GM10266 (cell line): ENCODE measurements around the gene UTF1.

Experiments
- DNase-seq: peaks from one replicate; pipeline ENCODE4 v3.0.0; 2012; ENCODE audit errors: extremely low spot score
- CTCF ChIP-seq: IDR thresholded peaks from 2 replicates; pipeline ENCODE4 v1.5.1; 2012; ENCODE audit warnings: mild to moderate bottlenecking, low read depth; ENCODE audit not compliant: control insufficient read depth, insufficient read depth; ENCODE audit errors: missing control alignments

Gene UTF1

GRCh38 chr10:133273534-133274143, 43.6 kb downstream of the UTF1 start:
- no peak for DNase-seq
- no peak for TF ChIP-seq CTCF

GRCh38 chr10:133274751-133275683, 45.0 kb downstream of the UTF1 start:
- TF ChIP-seq CTCF: no peak
- DNase-seq: peak; percentile 93

- peak; percentile 51 for TF ChIP-seq CTCF
- DNase-seq: peak; percentile 77
Measured at GRCh38 chr10:133275684-133276092, 45.7 kb downstream of the UTF1 start.

GRCh38 chr10:133276100-133276434, 46.0 kb downstream of the UTF1 start:
- no peak for DNase-seq
- no peak for TF ChIP-seq CTCF

- DNase-seq: peak; percentile 96
- no peak for TF ChIP-seq CTCF
Measured at GRCh38 chr10:133276435-133277201, 46.6 kb downstream of the UTF1 start, which contains the start of gene ADAM8. ADAM8 (minus strand) TSS chr10:133276868; CDS start chr10:133276817, 51 bp downstream.

- no peak for DNase-seq
- TF ChIP-seq CTCF: no peak
Measured at GRCh38 chr10:133277277-133277992, 47.4 kb downstream of the UTF1 start.
